Brain microvascular endothelial cell (primary cell): ENCODE data around the gene JDP2.
"Not testable (repeated sequence)": the region's sequence is repeated elsewhere in the genome, so short reads cannot be mapped to it uniquely, and the experiment has no call there.

Source experiments
- DNase-seq: peaks from one replicate; pipeline ENCODE4 v3.0.0-alpha.2; 2020
- H3K27ac ChIP-seq: fragments of 250-450 bp; sonication (Bioruptor Pico); 2 replicates; pipeline ENCODE4 v1.5.1; 2020; ENCODE audit warnings: mild to moderate bottlenecking, moderate library complexity
- H3K27me3 ChIP-seq: fragments of 250-450 bp; sonication (Bioruptor Pico); replicated peaks from 2 replicates; pipeline ENCODE4 v1.5.1; 2020; ENCODE audit warnings: mild to moderate bottlenecking
- H3K36me3 ChIP-seq: fragments of 250-450 bp; sonication (Bioruptor Pico); replicated peaks from 2 replicates; pipeline ENCODE4 v1.5.1; 2020; ENCODE audit warnings: mild to moderate bottlenecking
- H3K4me3 ChIP-seq: 2 replicates; pipeline ENCODE4 v1.5.1; 2011; ENCODE audit warnings: low read depth, mild to moderate bottlenecking, control low read depth, low read length, moderate library complexity
- CTCF ChIP-seq: IDR thresholded peaks from 2 replicates; pipeline ENCODE4 v1.5.1; 2011; ENCODE audit warnings: low read depth, mild to moderate bottlenecking, moderate library complexity, low read length, control low read depth, inconsistent platforms; ENCODE audit errors: missing control alignments
- in situ Hi-C: cut with HindIII; loops from 2 replicates; pipeline ENCODE4 v1.10.0; 2017; ENCODE audit warnings: low sequenced_read_pairs, low pct_ligation_motif_present

JDP2 gene

GRCh38 chr14:75467763-75468162, 39.9 kb downstream of the JDP2 start:
- in situ Hi-C loops, result no loop called here
- TF ChIP-seq CTCF, result no peak
- no peak overlapping the region for H3K27ac ChIP-seq
- H3K4me3 ChIP-seq, result no peak overlapping the region
- no peaks in the 10 kb centered on the region for H3K27me3 ChIP-seq
- H3K36me3 ChIP-seq, result peaks cover 4% of the 10 kb centered on the region
- DNase-seq, result no peak

GRCh38 chr14:75469164-75469563, 41.3 kb downstream of the JDP2 start:
- TF ChIP-seq CTCF, result no peak
- peaks cover 4% of the 10 kb centered on the region for H3K36me3 ChIP-seq
- no peak overlapping the region for H3K4me3 ChIP-seq
- no peaks in the 10 kb centered on the region for H3K27me3 ChIP-seq
- DNase-seq, result no peak
- no peak overlapping the region for H3K27ac ChIP-seq
- in situ Hi-C loops, result no loop called here

- Histone ChIP-seq H3K4me3 (no peak overlapping the region), H3K27ac (no peak overlapping the region), H3K36me3 (peaks cover 4% of the 10 kb centered on the region), H3K27me3 (no peaks in the 10 kb centered on the region)
- no peak for DNase-seq
- in situ Hi-C loops, result no loop called here
- TF ChIP-seq CTCF, result no peak
Observed at GRCh38 chr14:75469606-75470237, 41.9 kb downstream of the JDP2 start.

- TF ChIP-seq CTCF, result no peak
- H3K27ac ChIP-seq, result no peak overlapping the region
- H3K4me3 ChIP-seq, result no peak overlapping the region
- no peaks in the 10 kb centered on the region for H3K27me3 ChIP-seq
- no peak for DNase-seq
- in situ Hi-C loops, result no loop called here
- H3K36me3 ChIP-seq, result peaks cover 4% of the 10 kb centered on the region
Observed at GRCh38 chr14:75470238-75470797, 42.5 kb downstream of the JDP2 start.

GRCh38 chr14:75471059-75471458, 43.2 kb downstream of the JDP2 start:
- Histone ChIP-seq H3K27ac (no peak overlapping the region), H3K27me3 (no peaks in the 10 kb centered on the region), H3K36me3 (peaks cover 4% of the 10 kb centered on the region), H3K4me3 (no peak overlapping the region)
- TF ChIP-seq CTCF, result no peak
- in situ Hi-C loops, result no loop called here
- DNase-seq, result no peak

- in situ Hi-C loops, H3K27me3 ChIP-seq, DNase-seq, H3K27ac ChIP-seq, H3K4me3 ChIP-seq, H3K36me3 ChIP-seq: not testable (repeated sequence)
Observed at GRCh38 chr14:75474127-75474526, 46.3 kb downstream of the JDP2 start.
